Measurements from ENCODE around the gene AKT3. TPM values are rescaled to one million over a fixed set of nuclear protein-coding genes. Genes with fewer than 3 reads are reported as not detected.

AKT3 gene
- polyA plus RNA-seq, 2 of the 4 experiments (the other 2 are of a cell fraction): 18.4 to 43.5 TPM

- no peak for TF ChIP-seq ZNF302 (CRISPR knock-in tag; IDR thresholded peaks at IDR 0.05)
Observed at GRCh38 chr1:243496806-243497205, 353.2 kb downstream of the AKT3 start (continued).

GRCh38 chr1:243496187-243496646, 353.8 kb downstream of the AKT3 start:
- ATAC-seq (no peak), FAIRE-seq (no peak), DNase-seq (ENCODE audit: low read depth in 1 of 2, low spot score in 1 of 2) (no peak)
- Histone ChIP-seq H3K4me1 (no peaks in the 10 kb centered on the region), H3K4me3 (no peak overlapping the region), H3K4me2 (no peak overlapping the region), H3K27ac (no peak overlapping the region), H3K9me3 (no peaks in the 10 kb centered on the region)
- POLR2A ChIA-PET: interaction anchor here (0.6 kb wide), 1 partner anchor 60 kb away, joined by 3 read pairs; no protein-coding TSS in a partner anchor
- 92% methylated on average over 19 of the region's 19 CpGs for WGBS (ENCODE audit: missing lambda C conversion rate)
- TF ChIP-seq ATOH8 (CRISPR knock-in tag; IDR thresholded peaks at IDR 0.05; ENCODE audit: low read depth): no peak
- no peak for TF ChIP-seq RNF2 (IDR thresholded peaks at IDR 0.05; ENCODE audit: borderline replicate concordance, low read depth)
- no peak for TF ChIP-seq PHF8 (IDR thresholded peaks at IDR 0.05; ENCODE audit: borderline replicate concordance, low read depth)
- no peak for TF ChIP-seq ZFP36 (IDR thresholded peaks at IDR 0.05; ENCODE audit: borderline replicate concordance, partially characterized antibody)
- no peak for TF ChIP-seq NFE2L2 (conservative IDR thresholded peaks at IDR 0.05; ENCODE audit: low read length)
- no peak for TF ChIP-seq EHMT2 (IDR thresholded peaks at IDR 0.05; ENCODE audit: low read depth)
- no peak for TF ChIP-seq EHF (CRISPR knock-in tag; IDR thresholded peaks at IDR 0.05)
- TF ChIP-seq HOXA7 (CRISPR knock-in tag; IDR thresholded peaks at IDR 0.05): no peak
- no peak for TF ChIP-seq MAFK (IDR thresholded peaks at IDR 0.05; ENCODE audit: partially characterized antibody)
- no peak for TF ChIP-seq CBX2 (IDR thresholded peaks at IDR 0.05; ENCODE audit: borderline replicate concordance, low read depth)
- no peak for TF ChIP-seq CBX8 (IDR thresholded peaks at IDR 0.05)
- no peak for TF ChIP-seq KDM1A (IDR thresholded peaks at IDR 0.05; ENCODE audit: low read depth)
- no peak for TF ChIP-seq ZNF302 (CRISPR knock-in tag; IDR thresholded peaks at IDR 0.05)
- no peak for TF ChIP-seq ZSCAN20 (CRISPR knock-in tag; IDR thresholded peaks at IDR 0.05)
- TF ChIP-seq RAD21 (conservative IDR thresholded peaks at IDR 0.05 in 1 of 2, IDR thresholded peaks at IDR 0.05 in 1 of 2): no peak
- TF ChIP-seq GATA3 (IDR thresholded peaks at IDR 0.05; ENCODE audit: borderline replicate concordance): no peak
- TF ChIP-seq PBX3 (IDR thresholded peaks at IDR 0.05): no peak
- no peak for TF ChIP-seq HES2 (IDR thresholded peaks at IDR 0.05)
- TF ChIP-seq POLR2AphosphoS2 (conservative IDR thresholded peaks at IDR 0.05; ENCODE audit: low read length): no peak
- TF ChIP-seq HEYL (CRISPR knock-in tag; IDR thresholded peaks at IDR 0.05): no peak
- CTCF ChIA-PET: interaction anchor here (1.3 kb wide), 1 partner anchor 12 kb away, joined by 3 read pairs; no protein-coding TSS in a partner anchor

- ChIA-PET CTCF (interaction anchor here (1.3 kb wide), 1 partner anchor 12 kb away, joined by 3 read pairs; no protein-coding TSS in a partner anchor), POLR2A (interaction anchor here (0.6 kb wide), 1 partner anchor 59 kb away, joined by 3 read pairs; no protein-coding TSS in a partner anchor)
- H3K27ac ChIP-seq: no peak overlapping the region; a peak in 1 of 6 replicates
- no peak; a peak in 1 of 6 replicates for ATAC-seq
- no peaks in the 10 kb centered on the region for H3K9me3 ChIP-seq
- no peak overlapping the region for H3K4me2 ChIP-seq
- no peak for DNase-seq (ENCODE audit: low read depth in 1 of 2, low spot score in 1 of 2)
- no peaks in the 10 kb centered on the region for H3K4me1 ChIP-seq
- no peak for TF ChIP-seq FOSL2 (IDR thresholded peaks at IDR 0.05)
- TF ChIP-seq FOSL2 (CRISPR knock-in tag; IDR thresholded peaks at IDR 0.05): no peak
- no peak for TF ChIP-seq RNF2 (IDR thresholded peaks at IDR 0.05; ENCODE audit: borderline replicate concordance, low read depth)
- TF ChIP-seq TFCP2L1 (CRISPR knock-in tag; IDR thresholded peaks at IDR 0.05): no peak
- H3K4me3 ChIP-seq: no peak overlapping the region
- 95% methylated on average over 21 of the region's 24 CpGs for WGBS (ENCODE audit: missing lambda C conversion rate)
- no peak for FAIRE-seq
Observed at GRCh38 chr1:243495442-243496186, 354.4 kb downstream of the AKT3 start.

Measured in A549 (cell line).